ENCODE measurements around the gene VKORC1L1.
A peak's percentile ranks its signal among the peaks of the same experiment; 100 is the strongest.

The VKORC1L1 gene

DNA sequence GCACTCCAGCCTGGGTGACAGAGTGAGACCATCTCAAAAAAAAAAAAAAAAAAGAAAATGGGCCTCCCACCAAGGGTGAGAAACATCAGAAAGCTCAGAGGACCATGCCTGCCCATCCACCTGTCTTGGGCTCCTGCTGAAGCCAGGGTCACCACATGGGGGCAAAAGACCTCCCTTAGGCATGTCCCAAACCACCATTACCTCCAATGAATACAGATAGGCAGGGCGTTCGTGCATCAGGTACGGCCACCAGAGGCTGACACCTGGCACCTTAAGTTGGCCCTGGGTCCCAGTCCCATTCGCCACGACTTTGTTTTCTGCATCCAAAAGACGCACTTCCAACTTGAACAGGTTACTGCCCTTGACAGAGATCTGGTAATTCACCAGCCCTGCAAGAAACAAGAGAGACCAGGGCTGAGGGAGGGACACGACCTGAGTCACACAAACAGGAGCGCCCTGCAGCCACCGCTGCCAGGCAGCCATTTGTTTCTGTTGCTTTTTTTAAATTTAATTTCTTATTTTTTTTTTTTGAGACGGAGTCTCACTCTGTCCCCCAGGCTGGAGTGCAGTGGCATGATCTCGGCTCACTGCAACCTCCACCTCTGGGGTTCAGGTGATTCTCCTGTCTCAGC, 103.1 kb downstream of the VKORC1L1 start:
- Histone ChIP-seq H3K4me3 (ENCODE audit: low read depth in 1 of 2, low read length in 1 of 2) (no peak overlapping the region), H3K27ac (no peak overlapping the region), H3K9me3 (no peaks in the 10 kb centered on the region), H3K36me3 (peaks cover 70% of the 10 kb centered on the region), H3K27me3 (no peaks in the 10 kb centered on the region), H3K4me1 (ENCODE audit: control insufficient read depth in 1 of 2, insufficient read depth in 1 of 2, low read depth in 1 of 2, low read length in 1 of 2) (peaks cover 9% of the 10 kb centered on the region in 2 experiments)
- no peak for TF ChIP-seq CTCF (IDR thresholded peaks at IDR 0.05)

DNA sequence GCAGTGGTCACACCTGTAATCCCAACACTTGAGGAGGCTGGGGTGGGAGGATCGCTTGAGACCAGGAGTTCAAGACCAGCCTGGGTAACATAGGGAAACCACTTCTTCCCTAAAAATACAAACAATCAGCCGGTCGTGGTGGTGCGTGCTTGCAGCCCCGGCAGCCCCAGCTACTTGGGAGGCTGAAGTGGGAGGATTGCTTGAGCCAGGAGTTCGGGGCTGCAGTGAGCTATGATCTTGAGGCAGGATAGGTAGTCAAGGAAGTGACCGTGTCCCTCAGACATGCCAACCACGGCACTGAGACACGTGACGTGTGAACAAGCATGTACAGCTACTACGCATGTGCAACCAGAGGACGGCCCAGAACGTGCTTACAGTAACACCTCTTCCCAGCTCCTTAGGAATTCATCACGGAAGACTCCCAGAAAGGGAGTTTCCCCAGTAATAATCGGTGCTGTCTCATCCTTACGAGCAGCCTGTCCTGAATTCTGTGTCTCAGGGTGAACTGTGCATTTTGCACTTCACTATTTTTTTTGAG, 103.9 kb downstream of the VKORC1L1 start:
- Histone ChIP-seq H3K36me3 (peaks cover 62% of the 10 kb centered on the region), H3K9me3 (no peaks in the 10 kb centered on the region), H3K4me3 (ENCODE audit: low read depth in 1 of 2, low read length in 1 of 2) (no peak overlapping the region), H3K27ac (no peak overlapping the region), H3K4me1 (ENCODE audit: control insufficient read depth in 1 of 2, insufficient read depth in 1 of 2, low read depth in 1 of 2, low read length in 1 of 2) (peaks cover 17% of the 10 kb centered on the region in 2 experiments), H3K27me3 (no peaks in the 10 kb centered on the region)
- TF ChIP-seq CTCF (IDR thresholded peaks at IDR 0.05): no peak

- H3K27me3 ChIP-seq: no peaks in the 10 kb centered on the region
- H3K36me3 ChIP-seq: peaks cover 40% of the 10 kb centered on the region
- H3K4me3 ChIP-seq (ENCODE audit: low read depth in 1 of 2, low read length in 1 of 2): no peak overlapping the region
- peaks cover 22 to 26% of the 10 kb centered on the region in 2 experiments for H3K4me1 ChIP-seq (ENCODE audit: control insufficient read depth in 1 of 2, insufficient read depth in 1 of 2, low read depth in 1 of 2, low read length in 1 of 2)
- no peak for TF ChIP-seq CTCF (IDR thresholded peaks at IDR 0.05)
- no peak overlapping the region for H3K27ac ChIP-seq
- no peaks in the 10 kb centered on the region for H3K9me3 ChIP-seq
Observed at GRCh38 chr7:65978891-65979582, 106.2 kb downstream of the VKORC1L1 start.

- Histone ChIP-seq H3K27me3 (no peaks in the 10 kb centered on the region), H3K4me1 (ENCODE audit: control insufficient read depth in 1 of 2, insufficient read depth in 1 of 2, low read depth in 1 of 2, low read length in 1 of 2) (peaks cover 22 to 26% of the 10 kb centered on the region in 2 experiments), H3K9me3 (no peaks in the 10 kb centered on the region), H3K27ac (peak overlapping the region; percentile 86), H3K36me3 (peaks cover 32% of the 10 kb centered on the region), H3K4me3 (ENCODE audit: low read depth in 1 of 2, low read length in 1 of 2) (peak overlapping the region in 1 of 2 experiments; percentile 99)
- TF ChIP-seq CTCF (IDR thresholded peaks at IDR 0.05): no peak
Observed at GRCh38 chr7:65979583-65980477, 107.0 kb downstream of the VKORC1L1 start.

DNA sequence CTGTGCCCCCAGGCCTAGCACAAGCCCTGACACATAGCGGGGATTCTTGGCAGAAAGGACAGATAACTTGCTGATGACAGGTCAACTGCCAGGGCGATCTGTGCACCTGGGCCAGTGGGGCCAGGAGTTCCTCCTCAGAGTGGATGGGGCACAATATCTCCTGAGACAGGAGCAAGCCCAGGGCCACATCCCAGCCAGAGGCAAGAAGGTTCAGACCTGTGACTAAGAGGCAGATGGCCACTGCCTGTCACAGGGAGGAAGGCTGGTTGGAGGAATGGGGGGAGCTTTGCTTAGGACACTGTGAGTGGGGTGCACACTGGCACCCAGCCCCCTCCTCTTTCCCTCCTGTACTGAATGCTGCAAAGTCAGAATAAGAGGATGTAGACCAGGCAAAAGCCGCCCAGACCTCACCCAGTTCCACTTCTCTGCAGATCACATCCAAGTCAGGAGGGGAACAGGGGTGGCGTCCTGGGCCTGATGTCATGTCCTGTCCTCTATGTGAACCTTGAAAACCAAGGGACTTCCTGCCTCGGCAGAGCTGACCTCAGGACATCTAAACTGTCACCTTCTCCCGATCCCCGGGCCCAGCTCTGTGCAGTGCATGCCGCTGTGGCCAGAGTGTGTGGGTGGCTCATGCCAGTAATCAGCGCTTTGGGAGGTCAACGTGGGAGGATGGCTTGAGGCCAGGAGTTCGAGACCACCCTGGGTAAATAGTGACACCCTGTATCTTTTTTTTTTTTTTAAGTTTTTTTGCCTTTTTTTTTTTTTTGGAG, 107.8 kb downstream of the VKORC1L1 start:
- no peaks in the 10 kb centered on the region for H3K27me3 ChIP-seq
- peak overlapping the region; percentile 85 to 99 for H3K4me3 ChIP-seq (ENCODE audit: low read depth in 1 of 2, low read length in 1 of 2)
- H3K4me1 ChIP-seq (ENCODE audit: control insufficient read depth in 1 of 2, insufficient read depth in 1 of 2, low read depth in 1 of 2, low read length in 1 of 2): peaks cover 22 to 26% of the 10 kb centered on the region in 2 experiments
- no peaks in the 10 kb centered on the region for H3K9me3 ChIP-seq
- peaks cover 23% of the 10 kb centered on the region for H3K36me3 ChIP-seq
- H3K27ac ChIP-seq: peak overlapping the region; percentile 86
- no peak for TF ChIP-seq CTCF (IDR thresholded peaks at IDR 0.05)
